Measurements from ENCODE around the gene ERP44. TPM values are rescaled to one million over a fixed set of nuclear protein-coding genes. Genes with fewer than 3 reads are reported as not detected.

The ERP44 gene
- total RNA-seq, 1 experiment from 2014 or later = 9.4 TPM

DNA sequence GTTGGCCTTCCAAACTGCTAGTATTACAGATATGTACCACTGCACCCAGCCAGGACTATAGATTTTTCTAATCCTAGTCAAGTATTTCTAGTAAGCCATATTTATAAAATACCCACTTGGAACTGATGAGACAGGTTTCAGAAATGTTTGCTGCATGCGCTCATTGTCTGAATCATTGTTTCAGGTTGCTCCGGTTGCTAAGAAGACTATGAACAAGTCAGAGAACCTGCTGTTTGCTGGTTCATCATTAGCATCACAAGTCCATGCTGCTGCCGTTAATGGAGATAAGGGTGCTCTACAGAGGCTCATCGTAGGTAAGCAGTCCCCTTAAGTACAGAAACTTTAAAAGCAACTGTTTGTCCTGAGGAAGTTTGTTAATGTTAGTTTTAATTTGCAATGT, 5.5 kb upstream of the ERP44 start:
- Histone ChIP-seq H3K9me2 (ENCODE audit: insufficient read depth) (no peaks in the 10 kb centered on the region), H3K27ac (ENCODE audit: low read depth, low read length) (no peak overlapping the region), H3K79me2 (ENCODE audit: insufficient read depth, low read length) (peaks cover 14% of the 10 kb centered on the region), H3K4me1 (ENCODE audit: control insufficient read depth in 1 of 2, insufficient read depth in 2 of 2, low read length in 2 of 2) (peaks cover 0 to 3% of the 10 kb centered on the region in 2 experiments; a peak in 2 of 4 replicates), H3K9ac (ENCODE audit: low read length) (no peak overlapping the region), H2AFZ (ENCODE audit: low read depth, low read length, poor library complexity, severe bottlenecking) (no peak overlapping the region), H3K9me3 (ENCODE audit: control insufficient read depth in 1 of 2, insufficient read depth in 1 of 2, low read depth in 1 of 2, low read length in 2 of 2) (no peaks in the 10 kb centered on the region), H3K4me3 (replicated peaks in 1 of 2; ENCODE audit: low read depth in 1 of 2, low read length in 2 of 2) (no peak overlapping the region), H3K36me3 (ENCODE audit: control insufficient read depth in 1 of 2, insufficient read depth in 2 of 2, low read length in 2 of 2) (peaks cover 8 to 21% of the 10 kb centered on the region in 2 experiments; a peak in 3 of 4 replicates), H3K27me3 (ENCODE audit: insufficient read depth, low read length) (no peaks in the 10 kb centered on the region), H4K20me1 (ENCODE audit: insufficient read depth) (no peaks in the 10 kb centered on the region), H3K4me2 (ENCODE audit: low read length) (no peak overlapping the region)
- no peak for DNase-seq (ENCODE audit: low read depth, low spot score)
- TF ChIP-seq JUND (IDR thresholded peaks at IDR 0.05) (no peak), ZNF274 (IDR thresholded peaks at IDR 0.05; ENCODE audit: low read depth, low read length) (no peak), EGR1 (IDR thresholded peaks at IDR 0.05; ENCODE audit: low read depth) (no peak), REST (IDR thresholded peaks at IDR 0.05; ENCODE audit: low read depth) (no peak), EZH2 (IDR thresholded peaks at IDR 0.05) (no peak), SIN3A (IDR thresholded peaks at IDR 0.05; ENCODE audit: low read depth) (no peak), EZH2phosphoT487 (IDR thresholded peaks at IDR 0.05; ENCODE audit: borderline replicate concordance) (no peak), ELF1 (IDR thresholded peaks at IDR 0.05; ENCODE audit: borderline replicate concordance, low read depth) (no peak), TCF7L2 (IDR thresholded peaks at IDR 0.05; ENCODE audit: borderline replicate concordance, extremely low read depth, insufficient read depth, insufficient read length) (no peak), CBX3 (IDR thresholded peaks at IDR 0.05; ENCODE audit: low read depth) (no peak), CTCF (IDR thresholded peaks at IDR 0.05 in 2 of 3, conservative IDR thresholded peaks at IDR 0.05 in 1 of 3; ENCODE audit: borderline replicate concordance in 1 of 3, insufficient read depth in 1 of 3, low read depth in 2 of 3, low read length in 2 of 3) (no peak), POLR2AphosphoS5 (IDR thresholded peaks at IDR 0.05; ENCODE audit: low read depth, low read length) (no peak), ZFX (IDR thresholded peaks at IDR 0.05) (no peak), RAD21 (IDR thresholded peaks at IDR 0.05; ENCODE audit: low read depth) (no peak), YY1 (IDR thresholded peaks at IDR 0.05; ENCODE audit: extremely low read depth, insufficient replicate concordance, low read depth, low read length) (no peak), POLR2A (IDR thresholded peaks at IDR 0.05; ENCODE audit: borderline replicate concordance, extremely low read depth, insufficient read depth, insufficient read length) (no peak), MAX (IDR thresholded peaks at IDR 0.05) (no peak)
- TF ChIP-seq, protein P1, sequence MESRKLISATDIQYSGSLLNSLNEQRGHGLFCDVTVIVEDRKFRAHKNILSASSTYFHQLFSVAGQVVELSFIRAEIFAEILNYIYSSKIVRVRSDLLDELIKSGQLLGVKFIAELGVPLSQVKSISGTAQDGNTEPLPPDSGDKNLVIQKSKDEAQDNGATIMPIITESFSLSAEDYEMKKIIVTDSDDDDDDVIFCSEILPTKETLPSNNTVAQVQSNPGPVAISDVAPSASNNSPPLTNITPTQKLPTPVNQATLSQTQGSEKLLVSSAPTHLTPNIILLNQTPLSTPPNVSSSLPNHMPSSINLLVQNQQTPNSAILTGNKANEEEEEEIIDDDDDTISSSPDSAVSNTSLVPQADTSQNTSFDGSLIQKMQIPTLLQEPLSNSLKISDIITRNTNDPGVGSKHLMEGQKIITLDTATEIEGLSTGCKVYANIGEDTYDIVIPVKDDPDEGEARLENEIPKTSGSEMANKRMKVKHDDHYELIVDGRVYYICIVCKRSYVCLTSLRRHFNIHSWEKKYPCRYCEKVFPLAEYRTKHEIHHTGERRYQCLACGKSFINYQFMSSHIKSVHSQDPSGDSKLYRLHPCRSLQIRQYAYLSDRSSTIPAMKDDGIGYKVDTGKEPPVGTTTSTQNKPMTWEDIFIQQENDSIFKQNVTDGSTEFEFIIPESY (IDR thresholded peaks at IDR 0.05; ENCODE audit: extremely low read depth, insufficient replicate concordance, low read length) = no peak
- TF ChIP-seq, protein P2, sequence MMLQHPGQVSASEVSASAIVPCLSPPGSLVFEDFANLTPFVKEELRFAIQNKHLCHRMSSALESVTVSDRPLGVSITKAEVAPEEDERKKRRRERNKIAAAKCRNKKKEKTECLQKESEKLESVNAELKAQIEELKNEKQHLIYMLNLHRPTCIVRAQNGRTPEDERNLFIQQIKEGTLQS (IDR thresholded peaks at IDR 0.05) = no peak
- intact Hi-C loops (cut with micrococcal nuclease) = no loop called here
- ChIA-PET RAD21 (ENCODE audit: low non-redundant PET in 1 of 2, low total read pairs in 2 of 2, uncharacterized antibody in 2 of 2, unreplicated experiment in 2 of 2) (no interaction called here), POLR2A (no interaction called here), CTCF (no interaction called here)
- ATAC-seq = no peak
- BruUV-seq (replicated peaks) = no TSS peak

Data from HCT116 (cell line).